ENCODE data around the gene PSME3IP1.

Gene PSME3IP1

GRCh38 chr16:57184887-57185445, 873 bp downstream of the PSME3IP1 start:
- Histone ChIP-seq H3K9me3 (ENCODE audit: insufficient read depth, low read depth, low read length) (no peaks in the 10 kb centered on the region), H3K27ac (ENCODE audit: low read length) (peak overlapping the region; percentile 72), H3K36me3 (ENCODE audit: insufficient read depth, low read depth, low read length) (no peaks in the 10 kb centered on the region), H3K27me3 (ENCODE audit: insufficient read depth, low read length) (no peaks in the 10 kb centered on the region), H3K4me1 (ENCODE audit: insufficient read depth, low read length) (peaks cover 16% of the 10 kb centered on the region; the same call in 1 of the 2 replicates), H3K4me3 (ENCODE audit: low read length) (peak overlapping the region; percentile 99), H3K9ac (ENCODE audit: low read depth, low read length) (peak overlapping the region; percentile 96)

- Histone ChIP-seq H3K9me3 (ENCODE audit: insufficient read depth, low read depth, low read length) (no peaks in the 10 kb centered on the region), H3K27me3 (ENCODE audit: insufficient read depth, low read length) (no peaks in the 10 kb centered on the region), H3K4me3 (ENCODE audit: low read length) (peak overlapping the region; percentile 99), H3K27ac (ENCODE audit: low read length) (no peak overlapping the region), H3K4me1 (ENCODE audit: insufficient read depth, low read length) (peaks cover 21% of the 10 kb centered on the region; the same call in 1 of the 2 replicates), H3K36me3 (ENCODE audit: insufficient read depth, low read depth, low read length) (no peaks in the 10 kb centered on the region), H3K9ac (ENCODE audit: low read depth, low read length) (no peak overlapping the region)
Measured at GRCh38 chr16:57184113-57184512, 1.7 kb downstream of the PSME3IP1 start.

- Histone ChIP-seq H3K36me3 (ENCODE audit: insufficient read depth, low read depth, low read length) (no peaks in the 10 kb centered on the region), H3K27ac (ENCODE audit: low read length) (no peak overlapping the region), H3K27me3 (ENCODE audit: insufficient read depth, low read length) (no peaks in the 10 kb centered on the region), H3K9ac (ENCODE audit: low read depth, low read length) (no peak overlapping the region), H3K4me1 (ENCODE audit: insufficient read depth, low read length) (peaks cover 15% of the 10 kb centered on the region; the same call in 1 of the 2 replicates), H3K9me3 (ENCODE audit: insufficient read depth, low read depth, low read length) (no peaks in the 10 kb centered on the region), H3K4me3 (ENCODE audit: low read length) (no peak overlapping the region)
Measured at GRCh38 chr16:57179215-57179828, 6.5 kb downstream of the PSME3IP1 start.

- Histone ChIP-seq H3K4me3 (ENCODE audit: low read length) (no peak overlapping the region), H3K27me3 (ENCODE audit: insufficient read depth, low read length) (no peaks in the 10 kb centered on the region), H3K27ac (ENCODE audit: low read length) (no peak overlapping the region), H3K9ac (ENCODE audit: low read depth, low read length) (no peak overlapping the region), H3K4me1 (ENCODE audit: insufficient read depth, low read length) (peaks cover 15% of the 10 kb centered on the region; the same call in 1 of the 2 replicates), H3K9me3 (ENCODE audit: insufficient read depth, low read depth, low read length) (no peaks in the 10 kb centered on the region), H3K36me3 (ENCODE audit: insufficient read depth, low read depth, low read length) (peaks cover 2% of the 10 kb centered on the region; the same call in 1 of the 2 replicates)
Measured at GRCh38 chr16:57178793-57179212, 7.0 kb downstream of the PSME3IP1 start.

GRCh38 chr16:57178196-57178595, 7.6 kb downstream of the PSME3IP1 start:
- no peaks in the 10 kb centered on the region for H3K27me3 ChIP-seq (ENCODE audit: insufficient read depth, low read length)
- peaks cover 15% of the 10 kb centered on the region; the same call in 1 of the 2 replicates for H3K4me1 ChIP-seq (ENCODE audit: insufficient read depth, low read length)
- H3K9ac ChIP-seq (ENCODE audit: low read depth, low read length) = no peak overlapping the region
- H3K27ac ChIP-seq (ENCODE audit: low read length) = no peak overlapping the region
- H3K36me3 ChIP-seq (ENCODE audit: insufficient read depth, low read depth, low read length) = peaks cover 8% of the 10 kb centered on the region
- no peaks in the 10 kb centered on the region for H3K9me3 ChIP-seq (ENCODE audit: insufficient read depth, low read depth, low read length)
- H3K4me3 ChIP-seq (ENCODE audit: low read length) = no peak overlapping the region

GRCh38 chr16:57175896-57176295, 9.9 kb downstream of the PSME3IP1 start:
- no peak overlapping the region for H3K9ac ChIP-seq (ENCODE audit: low read depth, low read length)
- no peaks in the 10 kb centered on the region for H3K9me3 ChIP-seq (ENCODE audit: insufficient read depth, low read depth, low read length)
- no peak overlapping the region for H3K4me3 ChIP-seq (ENCODE audit: low read length)
- H3K27ac ChIP-seq (ENCODE audit: low read length) = no peak overlapping the region
- H3K36me3 ChIP-seq (ENCODE audit: insufficient read depth, low read depth, low read length) = peaks cover 31% of the 10 kb centered on the region
- H3K27me3 ChIP-seq (ENCODE audit: insufficient read depth, low read length) = no peaks in the 10 kb centered on the region
- H3K4me1 ChIP-seq (ENCODE audit: insufficient read depth, low read length) = peaks cover 8% of the 10 kb centered on the region; the same call in 1 of the 2 replicates

- Histone ChIP-seq H3K27ac (ENCODE audit: low read length) (no peak overlapping the region), H3K36me3 (ENCODE audit: insufficient read depth, low read depth, low read length) (peaks cover 53% of the 10 kb centered on the region), H3K9ac (ENCODE audit: low read depth, low read length) (no peak overlapping the region), H3K4me1 (ENCODE audit: insufficient read depth, low read length) (no peaks in the 10 kb centered on the region), H3K9me3 (ENCODE audit: insufficient read depth, low read depth, low read length) (no peaks in the 10 kb centered on the region), H3K4me3 (ENCODE audit: low read length) (no peak overlapping the region), H3K27me3 (ENCODE audit: insufficient read depth, low read length) (no peaks in the 10 kb centered on the region)
Measured at GRCh38 chr16:57172721-57173290, 13.0 kb downstream of the PSME3IP1 start.

- H3K27me3 ChIP-seq (ENCODE audit: insufficient read depth, low read length) = no peaks in the 10 kb centered on the region
- H3K36me3 ChIP-seq (ENCODE audit: insufficient read depth, low read depth, low read length) = peaks cover 88% of the 10 kb centered on the region
Measured at GRCh38 chr16:57169327-57169726, 16.5 kb downstream of the PSME3IP1 start.

GRCh38 chr16:57167953-57168352, 17.9 kb downstream of the PSME3IP1 start:
- Histone ChIP-seq H3K27me3 (ENCODE audit: insufficient read depth, low read length) (no peaks in the 10 kb centered on the region), H3K4me1 (ENCODE audit: insufficient read depth, low read length) (no peaks in the 10 kb centered on the region), H3K9me3 (ENCODE audit: insufficient read depth, low read depth, low read length) (no peaks in the 10 kb centered on the region), H3K4me3 (ENCODE audit: low read length) (no peak overlapping the region), H3K27ac (ENCODE audit: low read length) (no peak overlapping the region), H3K36me3 (ENCODE audit: insufficient read depth, low read depth, low read length) (peaks cover 91% of the 10 kb centered on the region), H3K9ac (ENCODE audit: low read depth, low read length) (no peak overlapping the region)

More at GRCh38 chr16:57169327-57169726, 16.5 kb downstream of the PSME3IP1 start:
- Histone ChIP-seq H3K9ac (ENCODE audit: low read depth, low read length) (no peak overlapping the region), H3K4me3 (ENCODE audit: low read length) (no peak overlapping the region), H3K9me3 (ENCODE audit: insufficient read depth, low read depth, low read length) (no peaks in the 10 kb centered on the region), H3K4me1 (ENCODE audit: insufficient read depth, low read length) (no peaks in the 10 kb centered on the region), H3K27ac (ENCODE audit: low read length) (no peak overlapping the region)

GRCh38 chr16:57167538-57167937, 18.3 kb downstream of the PSME3IP1 start:
- H3K27ac ChIP-seq (ENCODE audit: low read length) = no peak overlapping the region
- no peak overlapping the region for H3K9ac ChIP-seq (ENCODE audit: low read depth, low read length)
- H3K27me3 ChIP-seq (ENCODE audit: insufficient read depth, low read length) = no peaks in the 10 kb centered on the region
- peaks cover 91% of the 10 kb centered on the region for H3K36me3 ChIP-seq (ENCODE audit: insufficient read depth, low read depth, low read length)
- no peaks in the 10 kb centered on the region for H3K9me3 ChIP-seq (ENCODE audit: insufficient read depth, low read depth, low read length)
- H3K4me1 ChIP-seq (ENCODE audit: insufficient read depth, low read length) = no peaks in the 10 kb centered on the region
- no peak overlapping the region for H3K4me3 ChIP-seq (ENCODE audit: low read length)

- Histone ChIP-seq H3K9ac (ENCODE audit: low read depth, low read length) (no peak overlapping the region), H3K4me3 (ENCODE audit: low read length) (no peak overlapping the region), H3K27me3 (ENCODE audit: insufficient read depth, low read length) (no peaks in the 10 kb centered on the region), H3K4me1 (ENCODE audit: insufficient read depth, low read length) (no peaks in the 10 kb centered on the region), H3K9me3 (ENCODE audit: insufficient read depth, low read depth, low read length) (no peaks in the 10 kb centered on the region), H3K36me3 (ENCODE audit: insufficient read depth, low read depth, low read length) (peaks cover 91% of the 10 kb centered on the region), H3K27ac (ENCODE audit: low read length) (no peak overlapping the region)
Measured at GRCh38 chr16:57166951-57167350, 18.9 kb downstream of the PSME3IP1 start.

- peaks cover 88% of the 10 kb centered on the region for H3K36me3 ChIP-seq (ENCODE audit: insufficient read depth, low read depth, low read length)
Measured at GRCh38 chr16:57166451-57166850, 19.4 kb downstream of the PSME3IP1 start.

More at GRCh38 chr16:57166451-57166850, 19.4 kb downstream of the PSME3IP1 start:
- Histone ChIP-seq H3K4me3 (ENCODE audit: low read length) (no peak overlapping the region), H3K27ac (ENCODE audit: low read length) (no peak overlapping the region), H3K4me1 (ENCODE audit: insufficient read depth, low read length) (no peaks in the 10 kb centered on the region), H3K27me3 (ENCODE audit: insufficient read depth, low read length) (no peaks in the 10 kb centered on the region), H3K9me3 (ENCODE audit: insufficient read depth, low read depth, low read length) (no peaks in the 10 kb centered on the region), H3K9ac (ENCODE audit: low read depth, low read length) (no peak overlapping the region)
